GM23338 (cell line): ENCODE data around the gene SARNP. TPM values are rescaled to one million over a fixed set of nuclear protein-coding genes. Genes with fewer than 3 reads are reported as not detected.

ENCODE experiments used
- ATAC-seq: fragments of 200-7000 bp; cut with Tn5 transposase; 3 replicates; pipeline ENCODE4 v1.9.1; 2020
- DNase-seq: peaks from one replicate; pipeline ENCODE4 v3.0.0-alpha.2; 2015; ENCODE audit warnings: low spot score
- H2AFZ ChIP-seq: fragments of 200-600 bp; sonication (generic); 2 replicates; pipeline ENCODE4 v1.8.0; 2016; ENCODE audit warnings: antibody characterized with exemption, mild to moderate bottlenecking, moderate library complexity
- H3F3A ChIP-seq: fragments of 200-600 bp; sonication (generic); replicated peaks from 2 replicates; pipeline ENCODE4 v1.8.0; 2017; ENCODE audit warnings: antibody characterized with exemption, mixed run types, low read depth
- H3K27ac ChIP-seq: fragments of 200-600 bp; sonication (generic); 2 replicates; pipeline ENCODE4 v1.6.1; 2016; ENCODE audit warnings: low read depth
- H3K27me3 ChIP-seq: fragments of 200-600 bp; sonication (generic); 2 replicates; pipeline ENCODE4 v1.8.0; 2016; ENCODE audit warnings: mild to moderate bottlenecking, mixed run types, moderate library complexity; ENCODE audit not compliant: insufficient read depth
- H3K36me3 ChIP-seq: fragments of 200-600 bp; sonication (generic); 2 replicates; pipeline ENCODE4 v1.8.0; 2016; ENCODE audit warnings: mild to moderate bottlenecking; ENCODE audit not compliant: insufficient read depth
- H3K4me1 ChIP-seq: fragments of 200-600 bp; sonication (generic); 2 replicates; pipeline ENCODE4 v1.8.0; 2016; ENCODE audit warnings: mild to moderate bottlenecking, moderate library complexity; ENCODE audit not compliant: insufficient read depth
- H3K4me2 ChIP-seq: fragments of 200-600 bp; sonication (generic); 2 replicates; pipeline ENCODE4 v1.7.1; 2017; ENCODE audit warnings: mixed run types
- H3K4me3 ChIP-seq: fragments of 200-600 bp; sonication (generic); 2 replicates; pipeline ENCODE4 v1.6.1; 2016; ENCODE audit warnings: mixed run types
- H3K79me2 ChIP-seq: fragments of 200-600 bp; sonication (generic); replicated peaks from 2 replicates; pipeline ENCODE4 v1.8.0; 2017; ENCODE audit warnings: mild to moderate bottlenecking; ENCODE audit not compliant: insufficient read depth
- H3K9me2 ChIP-seq: fragments of 200-600 bp; sonication (generic); 2 replicates; pipeline ENCODE4 v1.8.0; 2017; ENCODE audit not compliant: insufficient read depth
- H4K20me1 ChIP-seq: fragments of 200-600 bp; sonication (generic); replicated peaks from 2 replicates; pipeline ENCODE4 v1.8.0; 2017; ENCODE audit warnings: mild to moderate bottlenecking; ENCODE audit not compliant: insufficient read depth
- H3K27ac Mint-ChIP-seq: 2 replicates; pipeline ENCODE4 v1.8.0; 2020; ENCODE audit warnings: inconsistent platforms, mild to moderate bottlenecking, moderate library complexity, mixed read lengths
- H3K27me3 Mint-ChIP-seq: 3 replicates; pipeline ENCODE4 v1.8.0; 2022; ENCODE audit warnings: low read depth, mild to moderate bottlenecking, moderate library complexity, mixed read lengths, inconsistent platforms; ENCODE audit not compliant: insufficient read depth, poor library complexity
- H3K36me3 Mint-ChIP-seq: 3 replicates; pipeline ENCODE4 v1.8.0; 2021; ENCODE audit warnings: low read depth, mild to moderate bottlenecking, inconsistent platforms, moderate library complexity, mixed read lengths
- H3K4me1 Mint-ChIP-seq: 3 replicates; pipeline ENCODE4 v1.8.0; 2020; ENCODE audit warnings: mild to moderate bottlenecking, inconsistent platforms, mixed read lengths
- H3K4me3 Mint-ChIP-seq: 3 replicates; pipeline ENCODE4 v1.8.0; 2021; ENCODE audit warnings: moderate library complexity, mild to moderate bottlenecking, inconsistent platforms, mixed read lengths
- H3K9me3 Mint-ChIP-seq: 3 replicates; pipeline ENCODE4 v1.8.0; 2020; ENCODE audit warnings: moderate library complexity, mild to moderate bottlenecking, inconsistent platforms, mixed read lengths
- EZH2 ChIP-seq: fragments of 200-600 bp; sonication (generic); IDR thresholded peaks from one replicate; pipeline ENCODE4 v1.8.0; 2017; ENCODE audit warnings: antibody characterized with exemption, mild to moderate bottlenecking, low read depth; ENCODE audit not compliant: unreplicated experiment
- EZH2phosphoT487 ChIP-seq: fragments of 200-600 bp; sonication (generic); IDR thresholded peaks from one replicate; pipeline ENCODE4 v1.8.1; 2018; ENCODE audit warnings: antibody characterized with exemption; ENCODE audit not compliant: unreplicated experiment
- JUNB ChIP-seq: IDR thresholded peaks from one replicate; pipeline ENCODE4 v1.6.1; 2016; ENCODE audit warnings: antibody characterized with exemption; ENCODE audit not compliant: unreplicated experiment
- POLR2AphosphoS5 ChIP-seq: IDR thresholded peaks from 2 replicates; pipeline ENCODE4 v1.6.1; 2016; ENCODE audit warnings: antibody characterized with exemption, low read depth
- STAT1 ChIP-seq: IDR thresholded peaks from one replicate; pipeline ENCODE4 v1.6.1; 2016; ENCODE audit warnings: antibody characterized with exemption; ENCODE audit not compliant: unreplicated experiment
- ZNF114 ChIP-seq: fragments of 250-450 bp; sonication (Bioruptor Pico); IDR thresholded peaks from 2 replicates; pipeline ENCODE4 v1.5.0; 2020; ENCODE audit warnings: mild to moderate bottlenecking, moderate library complexity
- ZNF331 ChIP-seq: fragments of 250-450 bp; sonication (Bioruptor Pico); IDR thresholded peaks from 2 replicates; pipeline ENCODE4 v1.5.0; 2020; ENCODE audit warnings: low read depth, mild to moderate bottlenecking, moderate library complexity
- polyA plus RNA-seq: library from polyadenylated mRNA; unstranded; fragments of >200 nt; fragmentation: Nextera tagmentation; extraction: Ambion mirVana; gene quantifications from 2 replicates; pipeline ENCODE4 v1.2.1, GENCODE V29; 2016
- total RNA-seq: library from RNA; depleted of rRNA; stranded (reverse); fragments of >200 nt; shearing (Covaris generic); gene quantifications from 2 replicates; pipeline ENCODE4 v1.2.3, GENCODE V29; 2014
- TF ChIP-seq, protein P1 (sequence below): IDR thresholded peaks from 2 replicates; pipeline ENCODE4 v1.6.1; 2016; ENCODE audit warnings: antibody characterized with exemption
- TF ChIP-seq, protein P2 (sequence below), 2 experiments: fragments of 200-600 bp in 1 of 2; sonication (generic) in 1 of 2; conservative IDR thresholded peaks; 2 replicates each; pipeline versions ENCODE4 v1.5.1 to v1.6.1; 2016 to 2017; ENCODE audit warnings: antibody characterized with exemption in 2 of 2, low read depth in 2 of 2, mild to moderate bottlenecking in 2 of 2, moderate library complexity in 1 of 2
- TF ChIP-seq, protein P3 (sequence below): IDR thresholded peaks from one replicate; pipeline ENCODE4 v1.6.1; 2018; ENCODE audit warnings: antibody characterized with exemption; ENCODE audit not compliant: unreplicated experiment
- TF ChIP-seq, protein P4 (sequence below): fragments of 250-450 bp; sonication (Bioruptor Pico); IDR thresholded peaks from 2 replicates; pipeline ENCODE4 v1.5.0; 2020; ENCODE audit warnings: mild to moderate bottlenecking, moderate library complexity

Gene SARNP
- total and polyA plus RNA-seq, 2 experiments from 2014 or later: 96.0 to 313 TPM

- TF ChIP-seq STAT1: no peak
- no peak for TF ChIP-seq JUNB
- TF ChIP-seq, protein P1, sequence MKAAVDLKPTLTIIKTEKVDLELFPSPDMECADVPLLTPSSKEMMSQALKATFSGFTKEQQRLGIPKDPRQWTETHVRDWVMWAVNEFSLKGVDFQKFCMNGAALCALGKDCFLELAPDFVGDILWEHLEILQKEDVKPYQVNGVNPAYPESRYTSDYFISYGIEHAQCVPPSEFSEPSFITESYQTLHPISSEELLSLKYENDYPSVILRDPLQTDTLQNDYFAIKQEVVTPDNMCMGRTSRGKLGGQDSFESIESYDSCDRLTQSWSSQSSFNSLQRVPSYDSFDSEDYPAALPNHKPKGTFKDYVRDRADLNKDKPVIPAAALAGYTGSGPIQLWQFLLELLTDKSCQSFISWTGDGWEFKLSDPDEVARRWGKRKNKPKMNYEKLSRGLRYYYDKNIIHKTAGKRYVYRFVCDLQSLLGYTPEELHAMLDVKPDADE: no peak
- no peak for TF ChIP-seq EZH2phosphoT487
Measured at GRCh38 chr12:55862286-55862685, 44.8 kb upstream of the SARNP start (continued).

DNA sequence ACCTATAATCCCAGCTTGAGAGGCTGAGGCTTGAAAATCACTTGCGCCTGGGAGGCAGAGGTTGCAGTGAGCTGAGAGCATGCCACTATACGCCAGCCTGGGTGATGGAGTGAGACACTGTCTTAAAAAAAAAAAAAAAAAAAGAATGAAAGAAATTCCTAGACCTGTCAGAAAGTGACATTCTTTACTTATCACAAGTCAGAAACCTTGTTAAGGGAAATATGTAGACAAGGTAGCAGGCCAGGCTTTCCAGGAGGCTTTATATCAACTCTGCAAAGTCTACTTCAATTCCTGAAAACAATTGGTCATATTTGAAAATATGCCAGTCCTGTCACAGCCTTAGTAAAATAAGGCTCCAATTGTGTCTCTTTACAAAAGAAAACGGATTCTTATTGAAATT lies 44.3 kb upstream of the SARNP start:
- Histone ChIP-seq H2AFZ (no peak overlapping the region), H4K20me1 (no peaks in the 10 kb centered on the region), H3K27ac (no peak overlapping the region), H3K27me3 (no peaks in the 10 kb centered on the region), H3K79me2 (no peaks in the 10 kb centered on the region), H3K4me1 (no peaks in the 10 kb centered on the region), H3K9me2 (no peaks in the 10 kb centered on the region), H3K36me3 (no peaks in the 10 kb centered on the region), H3F3A (no peaks in the 10 kb centered on the region), H3K4me2 (no peak overlapping the region), H3K4me3 (no peak overlapping the region)
- DNase-seq: no peak
- Mint-ChIP-seq H3K4me1 (no peaks in the 10 kb centered on the region), H3K36me3 (0 out of 3 replicates have a peak, but pooled peaks cover 3% of the 10 kb centered on the region), H3K27me3 (no peaks in the 10 kb centered on the region), H3K27ac (no peak overlapping the region), H3K4me3 (no peak overlapping the region), H3K9me3 (peaks cover 9% of the 10 kb centered on the region; the same call in 2 of the 3 replicates)
- ATAC-seq: no peak
- no peak for TF ChIP-seq ZNF331 (CRISPR knock-in tag)
- TF ChIP-seq ZNF114 (CRISPR knock-in tag): no peak
- TF ChIP-seq POLR2AphosphoS5: no peak
- TF ChIP-seq, protein P1: no peak
- TF ChIP-seq EZH2: no peak
- no peak for TF ChIP-seq STAT1
- TF ChIP-seq, protein P2, sequence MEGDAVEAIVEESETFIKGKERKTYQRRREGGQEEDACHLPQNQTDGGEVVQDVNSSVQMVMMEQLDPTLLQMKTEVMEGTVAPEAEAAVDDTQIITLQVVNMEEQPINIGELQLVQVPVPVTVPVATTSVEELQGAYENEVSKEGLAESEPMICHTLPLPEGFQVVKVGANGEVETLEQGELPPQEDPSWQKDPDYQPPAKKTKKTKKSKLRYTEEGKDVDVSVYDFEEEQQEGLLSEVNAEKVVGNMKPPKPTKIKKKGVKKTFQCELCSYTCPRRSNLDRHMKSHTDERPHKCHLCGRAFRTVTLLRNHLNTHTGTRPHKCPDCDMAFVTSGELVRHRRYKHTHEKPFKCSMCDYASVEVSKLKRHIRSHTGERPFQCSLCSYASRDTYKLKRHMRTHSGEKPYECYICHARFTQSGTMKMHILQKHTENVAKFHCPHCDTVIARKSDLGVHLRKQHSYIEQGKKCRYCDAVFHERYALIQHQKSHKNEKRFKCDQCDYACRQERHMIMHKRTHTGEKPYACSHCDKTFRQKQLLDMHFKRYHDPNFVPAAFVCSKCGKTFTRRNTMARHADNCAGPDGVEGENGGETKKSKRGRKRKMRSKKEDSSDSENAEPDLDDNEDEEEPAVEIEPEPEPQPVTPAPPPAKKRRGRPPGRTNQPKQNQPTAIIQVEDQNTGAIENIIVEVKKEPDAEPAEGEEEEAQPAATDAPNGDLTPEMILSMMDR (conservative IDR thresholded peaks at IDR 0.05; ENCODE audit: low read depth in 2 of 2): no peak
- no peak for TF ChIP-seq EZH2phosphoT487
- TF ChIP-seq, protein P3, sequence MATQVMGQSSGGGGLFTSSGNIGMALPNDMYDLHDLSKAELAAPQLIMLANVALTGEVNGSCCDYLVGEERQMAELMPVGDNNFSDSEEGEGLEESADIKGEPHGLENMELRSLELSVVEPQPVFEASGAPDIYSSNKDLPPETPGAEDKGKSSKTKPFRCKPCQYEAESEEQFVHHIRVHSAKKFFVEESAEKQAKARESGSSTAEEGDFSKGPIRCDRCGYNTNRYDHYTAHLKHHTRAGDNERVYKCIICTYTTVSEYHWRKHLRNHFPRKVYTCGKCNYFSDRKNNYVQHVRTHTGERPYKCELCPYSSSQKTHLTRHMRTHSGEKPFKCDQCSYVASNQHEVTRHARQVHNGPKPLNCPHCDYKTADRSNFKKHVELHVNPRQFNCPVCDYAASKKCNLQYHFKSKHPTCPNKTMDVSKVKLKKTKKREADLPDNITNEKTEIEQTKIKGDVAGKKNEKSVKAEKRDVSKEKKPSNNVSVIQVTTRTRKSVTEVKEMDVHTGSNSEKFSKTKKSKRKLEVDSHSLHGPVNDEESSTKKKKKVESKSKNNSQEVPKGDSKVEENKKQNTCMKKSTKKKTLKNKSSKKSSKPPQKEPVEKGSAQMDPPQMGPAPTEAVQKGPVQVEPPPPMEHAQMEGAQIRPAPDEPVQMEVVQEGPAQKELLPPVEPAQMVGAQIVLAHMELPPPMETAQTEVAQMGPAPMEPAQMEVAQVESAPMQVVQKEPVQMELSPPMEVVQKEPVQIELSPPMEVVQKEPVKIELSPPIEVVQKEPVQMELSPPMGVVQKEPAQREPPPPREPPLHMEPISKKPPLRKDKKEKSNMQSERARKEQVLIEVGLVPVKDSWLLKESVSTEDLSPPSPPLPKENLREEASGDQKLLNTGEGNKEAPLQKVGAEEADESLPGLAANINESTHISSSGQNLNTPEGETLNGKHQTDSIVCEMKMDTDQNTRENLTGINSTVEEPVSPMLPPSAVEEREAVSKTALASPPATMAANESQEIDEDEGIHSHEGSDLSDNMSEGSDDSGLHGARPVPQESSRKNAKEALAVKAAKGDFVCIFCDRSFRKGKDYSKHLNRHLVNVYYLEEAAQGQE: no peak
- TF ChIP-seq JUNB: no peak
- TF ChIP-seq, protein P4, sequence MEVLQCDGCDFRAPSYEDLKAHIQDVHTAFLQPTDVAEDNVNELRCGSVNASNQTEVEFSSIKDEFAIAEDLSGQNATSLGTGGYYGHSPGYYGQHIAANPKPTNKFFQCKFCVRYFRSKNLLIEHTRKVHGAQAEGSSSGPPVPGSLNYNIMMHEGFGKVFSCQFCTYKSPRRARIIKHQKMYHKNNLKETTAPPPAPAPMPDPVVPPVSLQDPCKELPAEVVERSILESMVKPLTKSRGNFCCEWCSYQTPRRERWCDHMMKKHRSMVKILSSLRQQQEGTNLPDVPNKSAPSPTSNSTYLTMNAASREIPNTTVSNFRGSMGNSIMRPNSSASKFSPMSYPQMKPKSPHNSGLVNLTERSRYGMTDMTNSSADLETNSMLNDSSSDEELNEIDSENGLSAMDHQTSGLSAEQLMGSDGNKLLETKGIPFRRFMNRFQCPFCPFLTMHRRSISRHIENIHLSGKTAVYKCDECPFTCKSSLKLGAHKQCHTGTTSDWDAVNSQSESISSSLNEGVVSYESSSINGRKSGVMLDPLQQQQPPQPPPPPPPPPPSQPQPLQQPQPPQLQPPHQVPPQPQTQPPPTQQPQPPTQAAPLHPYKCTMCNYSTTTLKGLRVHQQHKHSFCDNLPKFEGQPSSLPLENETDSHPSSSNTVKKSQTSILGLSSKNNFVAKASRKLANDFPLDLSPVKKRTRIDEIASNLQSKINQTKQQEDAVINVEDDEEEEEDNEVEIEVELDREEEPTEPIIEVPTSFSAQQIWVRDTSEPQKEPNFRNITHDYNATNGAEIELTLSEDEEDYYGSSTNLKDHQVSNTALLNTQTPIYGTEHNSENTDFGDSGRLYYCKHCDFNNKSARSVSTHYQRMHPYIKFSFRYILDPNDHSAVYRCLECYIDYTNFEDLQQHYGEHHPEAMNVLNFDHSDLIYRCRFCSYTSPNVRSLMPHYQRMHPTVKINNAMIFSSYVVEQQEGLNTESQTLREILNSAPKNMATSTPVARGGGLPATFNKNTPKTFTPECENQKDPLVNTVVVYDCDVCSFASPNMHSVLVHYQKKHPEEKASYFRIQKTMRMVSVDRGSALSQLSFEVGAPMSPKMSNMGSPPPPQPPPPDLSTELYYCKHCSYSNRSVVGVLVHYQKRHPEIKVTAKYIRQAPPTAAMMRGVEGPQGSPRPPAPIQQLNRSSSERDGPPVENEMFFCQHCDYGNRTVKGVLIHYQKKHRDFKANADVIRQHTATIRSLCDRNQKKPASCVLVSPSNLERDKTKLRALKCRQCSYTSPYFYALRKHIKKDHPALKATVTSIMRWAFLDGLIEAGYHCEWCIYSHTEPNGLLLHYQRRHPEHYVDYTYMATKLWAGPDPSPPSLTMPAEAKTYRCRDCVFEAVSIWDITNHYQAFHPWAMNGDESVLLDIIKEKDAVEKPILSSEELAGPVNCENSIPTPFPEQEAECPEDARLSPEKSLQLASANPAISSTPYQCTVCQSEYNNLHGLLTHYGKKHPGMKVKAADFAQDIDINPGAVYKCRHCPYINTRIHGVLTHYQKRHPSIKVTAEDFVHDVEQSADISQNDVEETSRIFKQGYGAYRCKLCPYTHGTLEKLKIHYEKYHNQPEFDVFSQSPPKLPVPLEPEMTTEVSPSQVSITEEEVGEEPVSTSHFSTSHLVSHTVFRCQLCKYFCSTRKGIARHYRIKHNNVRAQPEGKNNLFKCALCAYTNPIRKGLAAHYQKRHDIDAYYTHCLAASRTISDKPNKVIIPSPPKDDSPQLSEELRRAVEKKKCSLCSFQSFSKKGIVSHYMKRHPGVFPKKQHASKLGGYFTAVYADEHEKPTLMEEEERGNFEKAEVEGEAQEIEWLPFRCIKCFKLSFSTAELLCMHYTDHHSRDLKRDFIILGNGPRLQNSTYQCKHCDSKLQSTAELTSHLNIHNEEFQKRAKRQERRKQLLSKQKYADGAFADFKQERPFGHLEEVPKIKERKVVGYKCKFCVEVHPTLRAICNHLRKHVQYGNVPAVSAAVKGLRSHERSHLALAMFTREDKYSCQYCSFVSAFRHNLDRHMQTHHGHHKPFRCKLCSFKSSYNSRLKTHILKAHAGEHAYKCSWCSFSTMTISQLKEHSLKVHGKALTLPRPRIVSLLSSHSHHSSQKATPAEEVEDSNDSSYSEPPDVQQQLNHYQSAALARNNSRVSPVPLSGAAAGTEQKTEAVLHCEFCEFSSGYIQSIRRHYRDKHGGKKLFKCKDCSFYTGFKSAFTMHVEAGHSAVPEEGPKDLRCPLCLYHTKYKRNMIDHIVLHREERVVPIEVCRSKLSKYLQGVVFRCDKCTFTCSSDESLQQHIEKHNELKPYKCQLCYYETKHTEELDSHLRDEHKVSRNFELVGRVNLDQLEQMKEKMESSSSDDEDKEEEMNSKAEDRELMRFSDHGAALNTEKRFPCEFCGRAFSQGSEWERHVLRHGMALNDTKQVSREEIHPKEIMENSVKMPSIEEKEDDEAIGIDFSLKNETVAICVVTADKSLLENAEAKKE (CRISPR knock-in tag): no peak
